HepG2 (cell line): Measurements from ENCODE around the gene UNC13D. TPM values are rescaled to one million over a fixed set of nuclear protein-coding genes. Genes with fewer than 3 reads are reported as not detected.

ENCODE experiments used
- ATF6 ChIP-seq: sonication (generic); formaldehyde crosslinking; conservative IDR thresholded peaks from 2 replicates; pipeline ENCODE4 v1.4.0; 2020; ENCODE audit warnings: missing genetic modification reagents
- HDAC2 ChIP-seq: sonication (generic); formaldehyde crosslinking; IDR thresholded peaks from 2 replicates; pipeline ENCODE4 v1.4.0; 2020; ENCODE audit warnings: missing genetic modification reagents
- HNRNPH1 ChIP-seq: fragments of 200-400 bp; formaldehyde crosslinking; optimal IDR thresholded peaks from 2 replicates; pipeline ENCODE3; 2017; ENCODE audit warnings: mild to moderate bottlenecking, low read depth, low read length
- JUN ChIP-seq: sonication (generic); formaldehyde crosslinking; IDR thresholded peaks from 2 replicates; pipeline ENCODE4 v1.4.0; 2020; ENCODE audit warnings: mild to moderate bottlenecking, missing genetic modification reagents
- KDM5B ChIP-seq: sonication (generic); formaldehyde crosslinking; IDR thresholded peaks from 2 replicates; pipeline ENCODE4 v1.4.0; 2020; ENCODE audit warnings: missing genetic modification reagents, mild to moderate bottlenecking, borderline replicate concordance
- TFE3 ChIP-seq: IDR thresholded peaks from 2 replicates; pipeline ENCODE4 v1.6.1; 2016
- TRAFD1 ChIP-seq: sonication (generic); formaldehyde crosslinking; IDR thresholded peaks from 2 replicates; pipeline ENCODE4 v1.5.1; 2020; ENCODE audit warnings: missing genetic modification reagents, mild to moderate bottlenecking, borderline replicate concordance
- ZNF337 ChIP-seq: sonication (generic); formaldehyde crosslinking; IDR thresholded peaks from 2 replicates; pipeline ENCODE4 v1.5.1; 2020; ENCODE audit warnings: missing genetic modification reagents, low read depth, mild to moderate bottlenecking, borderline replicate concordance
- ZNF362 ChIP-seq: sonication (generic); formaldehyde crosslinking; IDR thresholded peaks from 2 replicates; pipeline ENCODE4 v1.4.0; 2020; ENCODE audit warnings: missing genetic modification reagents, mild to moderate bottlenecking, borderline replicate concordance
- ZNF367 ChIP-seq: sonication (generic); formaldehyde crosslinking; IDR thresholded peaks from 2 replicates; pipeline ENCODE4 v1.4.0; 2020; ENCODE audit warnings: missing genetic modification reagents, borderline replicate concordance
- ZNF44 ChIP-seq: sonication (generic); formaldehyde crosslinking; IDR thresholded peaks from 2 replicates; pipeline ENCODE4 v1.5.1; 2020; ENCODE audit warnings: mild to moderate bottlenecking, missing genetic modification reagents
- ZNF557 ChIP-seq: sonication (generic); formaldehyde crosslinking; IDR thresholded peaks from 2 replicates; pipeline ENCODE4 v1.4.0; 2020; ENCODE audit warnings: missing genetic modification reagents
- ZNF737 ChIP-seq: sonication (generic); formaldehyde crosslinking; IDR thresholded peaks from 2 replicates; pipeline ENCODE4 v1.5.0; 2020; ENCODE audit warnings: missing genetic modification reagents, mild to moderate bottlenecking, borderline replicate concordance
- polyA plus RNA-seq, 8 experiments: library from polyadenylated mRNA; depleted of rRNA in 3 of 8; stranded (reverse) in 7 of 8; unstranded in 1 of 8; fragments of >200 nt; fragmentation: Illumina TruSeq in 4 of 8; extraction: Trizol in 4 of 8; gene quantifications; 2 replicates each; pipeline versions ENCODE4 v1.2.1 to v1.2.3, GENCODE V29; 2011 to 2016; ENCODE audit warnings: low read depth in 4 of 8, missing spikeins in 1 of 8, mixed read lengths in 1 of 8; ENCODE audit not compliant: insufficient read depth in 1 of 8
- total RNA-seq, 5 experiments: library from RNA; depleted of rRNA; stranded (reverse); fragments of >200 nt; fragmentation: Illumina TruSeq; extraction: Trizol; gene quantifications; 2 replicates each; pipeline ENCODE4 v1.2.3, GENCODE V29; 2016; ENCODE audit warnings: low read depth in 1 of 5
- TF ChIP-seq, protein P1 (sequence below): sonication (generic); formaldehyde crosslinking; IDR thresholded peaks from 2 replicates; pipeline ENCODE4 v1.4.0; 2020; ENCODE audit warnings: mild to moderate bottlenecking, missing genetic modification reagents
- TF ChIP-seq, protein P2 (sequence below): sonication (generic); formaldehyde crosslinking; IDR thresholded peaks from 2 replicates; pipeline ENCODE4 v1.4.0; 2020; ENCODE audit warnings: missing genetic modification reagents
- TF ChIP-seq, protein P3 (sequence below): sonication (generic); formaldehyde crosslinking; IDR thresholded peaks from 2 replicates; pipeline ENCODE4 v1.4.0; 2020; ENCODE audit warnings: missing genetic modification reagents

The UNC13D gene
- total and polyA plus RNA-seq, 2 of the 13 experiments (the other 11 are each of a cell fraction or from before 2014, with no cell fraction given), result 29.7 to 42.7 TPM

DNA sequence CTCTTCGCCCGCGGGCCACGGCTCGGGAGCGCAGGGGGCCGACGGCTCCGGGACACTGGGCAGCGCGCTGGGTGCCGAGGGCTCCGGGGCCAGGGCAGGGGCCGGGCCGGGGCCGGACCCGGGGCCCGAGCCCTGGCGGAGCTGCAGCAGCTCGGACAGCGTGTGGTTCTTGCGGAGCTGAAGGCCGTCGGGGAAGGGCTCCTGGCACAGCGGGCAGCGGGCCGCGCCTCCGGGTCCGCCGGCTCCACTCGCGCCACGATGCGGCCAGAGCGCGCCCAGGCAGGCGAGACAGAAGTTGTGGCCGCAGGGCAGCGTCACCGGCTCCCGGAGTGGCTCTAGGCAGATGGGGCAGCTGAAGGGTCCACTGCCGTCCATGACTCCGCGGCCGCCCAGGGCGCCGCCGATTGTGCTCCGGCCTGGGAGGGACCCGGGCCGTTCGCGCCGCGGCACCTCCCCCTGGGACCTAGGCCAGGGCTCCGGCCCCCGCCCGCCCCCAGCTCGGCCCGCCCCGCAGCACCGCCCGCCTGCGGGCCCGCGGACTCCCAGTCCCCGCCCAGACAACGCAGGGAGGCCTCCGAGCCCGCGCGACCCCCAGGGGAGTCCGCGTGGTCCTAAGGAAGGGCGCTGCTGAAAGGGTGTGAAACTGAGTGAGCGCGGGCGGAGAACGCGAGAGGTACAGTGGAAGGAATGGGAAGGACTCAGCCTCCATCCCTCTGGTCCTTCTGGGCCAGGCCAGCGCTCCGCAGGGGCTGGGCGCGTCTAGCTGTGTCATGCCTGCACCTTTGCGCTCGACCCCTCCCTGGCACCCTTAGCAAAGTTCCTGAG lies 34.2 kb upstream of the UNC13D start, which contains the start of gene TRIM47 (continued):
- TF ChIP-seq ZNF737 (CRISPR knock-in tag), result no peak
- peak; percentile 50; the same call in 1 of the 2 replicates for TF ChIP-seq KDM5B (CRISPR knock-in tag)
- TF ChIP-seq ZNF367 (CRISPR knock-in tag), result peak; percentile 76; the same call in 1 of the 2 replicates
- TF ChIP-seq, protein P1, sequence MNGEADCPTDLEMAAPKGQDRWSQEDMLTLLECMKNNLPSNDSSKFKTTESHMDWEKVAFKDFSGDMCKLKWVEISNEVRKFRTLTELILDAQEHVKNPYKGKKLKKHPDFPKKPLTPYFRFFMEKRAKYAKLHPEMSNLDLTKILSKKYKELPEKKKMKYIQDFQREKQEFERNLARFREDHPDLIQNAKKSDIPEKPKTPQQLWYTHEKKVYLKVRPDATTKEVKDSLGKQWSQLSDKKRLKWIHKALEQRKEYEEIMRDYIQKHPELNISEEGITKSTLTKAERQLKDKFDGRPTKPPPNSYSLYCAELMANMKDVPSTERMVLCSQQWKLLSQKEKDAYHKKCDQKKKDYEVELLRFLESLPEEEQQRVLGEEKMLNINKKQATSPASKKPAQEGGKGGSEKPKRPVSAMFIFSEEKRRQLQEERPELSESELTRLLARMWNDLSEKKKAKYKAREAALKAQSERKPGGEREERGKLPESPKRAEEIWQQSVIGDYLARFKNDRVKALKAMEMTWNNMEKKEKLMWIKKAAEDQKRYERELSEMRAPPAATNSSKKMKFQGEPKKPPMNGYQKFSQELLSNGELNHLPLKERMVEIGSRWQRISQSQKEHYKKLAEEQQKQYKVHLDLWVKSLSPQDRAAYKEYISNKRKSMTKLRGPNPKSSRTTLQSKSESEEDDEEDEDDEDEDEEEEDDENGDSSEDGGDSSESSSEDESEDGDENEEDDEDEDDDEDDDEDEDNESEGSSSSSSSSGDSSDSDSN (CRISPR knock-in tag), result peak; percentile 56
- TF ChIP-seq HDAC2 (CRISPR knock-in tag), result peak; percentile 82
- no peak for TF ChIP-seq TRAFD1 (CRISPR knock-in tag)
- no peak for TF ChIP-seq ZNF44 (CRISPR knock-in tag)
- TF ChIP-seq, protein P2, sequence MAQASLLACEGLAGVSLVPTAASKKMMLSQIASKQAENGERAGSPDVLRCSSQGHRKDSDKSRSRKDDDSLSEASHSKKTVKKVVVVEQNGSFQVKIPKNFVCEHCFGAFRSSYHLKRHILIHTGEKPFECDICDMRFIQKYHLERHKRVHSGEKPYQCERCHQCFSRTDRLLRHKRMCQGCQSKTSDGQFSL (CRISPR knock-in tag), result peak; percentile 51; the same call in 1 of the 2 replicates
- TF ChIP-seq ATF6, result 0 out of 2 replicates have a peak, but pooled peaks have one; percentile 24
- TF ChIP-seq TFE3, result no peak
- TF ChIP-seq, protein P3, sequence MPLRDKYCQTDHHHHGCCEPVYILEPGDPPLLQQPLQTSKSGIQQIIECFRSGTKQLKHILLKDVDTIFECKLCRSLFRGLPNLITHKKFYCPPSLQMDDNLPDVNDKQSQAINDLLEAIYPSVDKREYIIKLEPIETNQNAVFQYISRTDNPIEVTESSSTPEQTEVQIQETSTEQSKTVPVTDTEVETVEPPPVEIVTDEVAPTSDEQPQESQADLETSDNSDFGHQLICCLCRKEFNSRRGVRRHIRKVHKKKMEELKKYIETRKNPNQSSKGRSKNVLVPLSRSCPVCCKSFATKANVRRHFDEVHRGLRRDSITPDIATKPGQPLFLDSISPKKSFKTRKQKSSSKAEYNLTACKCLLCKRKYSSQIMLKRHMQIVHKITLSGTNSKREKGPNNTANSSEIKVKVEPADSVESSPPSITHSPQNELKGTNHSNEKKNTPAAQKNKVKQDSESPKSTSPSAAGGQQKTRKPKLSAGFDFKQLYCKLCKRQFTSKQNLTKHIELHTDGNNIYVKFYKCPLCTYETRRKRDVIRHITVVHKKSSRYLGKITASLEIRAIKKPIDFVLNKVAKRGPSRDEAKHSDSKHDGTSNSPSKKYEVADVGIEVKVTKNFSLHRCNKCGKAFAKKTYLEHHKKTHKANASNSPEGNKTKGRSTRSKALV (CRISPR knock-in tag), result peak; percentile 11; the same call in 1 of the 2 replicates
- TF ChIP-seq HNRNPH1, result no peak
- TF ChIP-seq ZNF337 (CRISPR knock-in tag), result peak; percentile 74; the same call in 1 of the 2 replicates
- peak; percentile 68; the same call in 1 of the 2 replicates for TF ChIP-seq JUN (CRISPR knock-in tag)
- TF ChIP-seq ZNF557 (CRISPR knock-in tag), result 0 out of 2 replicates have a peak, but pooled peaks have one; percentile 54
- TF ChIP-seq ZNF362 (CRISPR knock-in tag), result no peak; the same call in 1 of the 2 replicates
